ENCODE results near the gene RIMKLA.

Gene RIMKLA

GRCh38 chr1:42372796-42373195 lies 7.8 kb upstream of the RIMKLA start:
- DNase-seq: no peak

GRCh38 chr1:42379794-42380585 lies 602 bp upstream of the RIMKLA start:
- DNase-seq: peak; percentile 51

GRCh38 chr1:42381280-42381673 lies 685 bp downstream of the RIMKLA start:
- no peak for DNase-seq

GRCh38 chr1:42385283-42385682 lies 4.7 kb downstream of the RIMKLA start:
- DNase-seq: no peak

- no peak for DNase-seq
These were observed 5.5 kb downstream of the RIMKLA start for GRCh38 chr1:42386051-42386450.

- DNase-seq: no peak
These were observed 11.7 kb downstream of the RIMKLA start for GRCh38 chr1:42392255-42392654.

GRCh38 chr1:42392967-42393848 lies 12.6 kb downstream of the RIMKLA start:
- no peak for DNase-seq

GRCh38 chr1:42399315-42400100 lies 18.9 kb downstream of the RIMKLA start:
- no peak for DNase-seq

- DNase-seq: no peak
These were observed 23.3 kb downstream of the RIMKLA start for GRCh38 chr1:42403880-42404400.

- peak; percentile 33 for DNase-seq
These were observed 34.2 kb downstream of the RIMKLA start for GRCh38 chr1:42414551-42415496.

- DNase-seq: peak; percentile 76
These were observed 36.6 kb downstream of the RIMKLA start for GRCh38 chr1:42417166-42417565.

GRCh38 chr1:42418516-42418915 lies 37.9 kb downstream of the RIMKLA start:
- DNase-seq: no peak

- DNase-seq: peak; percentile 89
These were observed 38.7 kb downstream of the RIMKLA start for GRCh38 chr1:42419126-42419821.

GRCh38 chr1:42420121-42420520 lies 39.5 kb downstream of the RIMKLA start:
- DNase-seq: peak; percentile 25

- DNase-seq: peak; percentile 92
These were observed 40.5 kb downstream of the RIMKLA start for GRCh38 chr1:42420911-42421585.

- DNase-seq: no peak
These were observed 42.1 kb downstream of the RIMKLA start for GRCh38 chr1:42422737-42423136.

GRCh38 chr1:42423681-42424080 lies 43.1 kb downstream of the RIMKLA start:
- DNase-seq: no peak

GRCh38 chr1:42424201-42424600 lies 43.6 kb downstream of the RIMKLA start:
- DNase-seq: no peak

GRCh38 chr1:42427240-42427639 lies 46.6 kb downstream of the RIMKLA start:
- DNase-seq: no peak

- DNase-seq: no peak
These were observed 49.0 kb downstream of the RIMKLA start for GRCh38 chr1:42429603-42430002.
